ENCODE data around the gene NDE1.
A peak's percentile ranks its signal among the peaks of the same experiment; 100 is the strongest.

NDE1 gene

DNA sequence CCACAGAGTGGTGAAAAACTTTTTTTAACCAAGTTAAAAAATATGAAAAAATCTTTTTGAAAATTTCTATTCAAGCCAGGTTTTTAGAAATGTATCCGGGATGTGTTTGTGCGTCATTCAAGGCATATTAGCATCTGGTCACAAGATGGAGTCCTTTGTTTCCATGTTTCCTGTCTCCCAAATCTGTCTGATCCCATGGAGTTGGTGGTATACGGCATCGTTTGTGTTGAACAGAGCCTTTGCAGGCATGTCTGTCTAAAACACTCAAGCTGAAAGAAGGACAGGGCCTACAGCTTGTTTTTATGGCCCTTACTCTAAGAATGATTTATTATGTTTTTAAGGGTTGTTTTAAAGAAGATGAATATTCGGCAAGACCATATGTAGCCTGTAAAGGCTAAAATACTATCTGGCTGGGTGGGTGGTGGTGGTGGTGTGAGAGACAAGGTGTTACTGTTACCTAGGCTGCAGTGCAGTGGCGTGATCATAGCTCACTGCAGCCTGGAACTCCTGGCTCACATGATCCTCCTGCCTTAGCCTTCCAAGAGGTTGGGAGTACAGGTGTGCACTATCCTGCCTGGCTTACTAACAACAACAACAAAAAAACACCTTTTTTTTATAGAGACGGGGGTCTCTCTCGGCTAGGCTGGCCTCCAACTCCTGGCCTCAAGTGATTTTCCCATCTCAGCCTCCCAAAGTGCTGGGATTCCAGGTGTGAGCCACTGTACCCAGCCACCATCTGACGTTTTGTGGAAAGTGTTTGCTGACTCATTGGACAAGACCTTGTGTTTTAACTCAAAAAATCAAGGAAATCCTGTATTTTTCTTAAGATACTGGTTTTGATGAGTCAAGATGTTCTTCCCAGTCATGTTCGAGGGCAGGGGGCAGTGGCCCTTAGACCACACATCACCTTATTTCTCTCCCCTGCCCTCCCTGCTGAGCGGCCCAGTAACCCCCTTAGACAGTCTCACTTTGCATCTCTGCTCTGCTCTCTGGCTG, 52.2 kb downstream of the NDE1 start:
- H3K4me3 ChIP-seq (ENCODE audit: low read depth, low read length), result no peak overlapping the region
- TF ChIP-seq, protein P1, sequence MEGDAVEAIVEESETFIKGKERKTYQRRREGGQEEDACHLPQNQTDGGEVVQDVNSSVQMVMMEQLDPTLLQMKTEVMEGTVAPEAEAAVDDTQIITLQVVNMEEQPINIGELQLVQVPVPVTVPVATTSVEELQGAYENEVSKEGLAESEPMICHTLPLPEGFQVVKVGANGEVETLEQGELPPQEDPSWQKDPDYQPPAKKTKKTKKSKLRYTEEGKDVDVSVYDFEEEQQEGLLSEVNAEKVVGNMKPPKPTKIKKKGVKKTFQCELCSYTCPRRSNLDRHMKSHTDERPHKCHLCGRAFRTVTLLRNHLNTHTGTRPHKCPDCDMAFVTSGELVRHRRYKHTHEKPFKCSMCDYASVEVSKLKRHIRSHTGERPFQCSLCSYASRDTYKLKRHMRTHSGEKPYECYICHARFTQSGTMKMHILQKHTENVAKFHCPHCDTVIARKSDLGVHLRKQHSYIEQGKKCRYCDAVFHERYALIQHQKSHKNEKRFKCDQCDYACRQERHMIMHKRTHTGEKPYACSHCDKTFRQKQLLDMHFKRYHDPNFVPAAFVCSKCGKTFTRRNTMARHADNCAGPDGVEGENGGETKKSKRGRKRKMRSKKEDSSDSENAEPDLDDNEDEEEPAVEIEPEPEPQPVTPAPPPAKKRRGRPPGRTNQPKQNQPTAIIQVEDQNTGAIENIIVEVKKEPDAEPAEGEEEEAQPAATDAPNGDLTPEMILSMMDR (IDR thresholded peaks at IDR 0.05; ENCODE audit: insufficient read depth, low read depth, low read length, missing control alignments), result no peak
- DNase-seq (ENCODE audit: low read depth), result no peak

- H3K4me3 ChIP-seq (ENCODE audit: low read depth, low read length), result no peak overlapping the region
- TF ChIP-seq, protein P1 (IDR thresholded peaks at IDR 0.05; ENCODE audit: insufficient read depth, low read depth, low read length, missing control alignments), result no peak
- DNase-seq (ENCODE audit: low read depth), result no peak
These were observed 53.1 kb downstream of the NDE1 start for GRCh38 chr16:15703029-15703736.

DNA sequence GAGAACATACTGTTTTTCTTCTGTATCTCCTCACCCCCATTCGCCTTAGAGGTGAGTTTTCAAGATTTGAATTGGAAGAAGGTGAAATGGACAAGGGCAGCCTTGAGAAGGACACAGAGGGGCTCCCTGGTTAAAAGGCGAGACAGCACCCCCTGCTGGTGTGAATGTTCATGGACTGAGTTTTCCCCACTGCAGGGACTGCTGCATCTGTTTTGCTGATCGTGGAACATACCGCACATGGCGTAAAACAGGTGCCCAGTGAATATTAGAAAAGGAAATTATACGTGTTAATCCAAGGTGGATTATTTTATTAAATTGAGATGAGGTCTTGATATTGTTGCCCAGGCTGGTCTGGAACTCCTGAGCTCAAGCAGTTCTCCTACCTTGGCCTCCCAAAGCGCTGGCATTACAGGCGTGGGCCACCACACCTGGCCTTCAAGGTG, 54.5 kb downstream of the NDE1 start:
- peak; percentile 71 for DNase-seq (ENCODE audit: low read depth)
- TF ChIP-seq, protein P1 (IDR thresholded peaks at IDR 0.05; ENCODE audit: insufficient read depth, low read depth, low read length, missing control alignments), result peak; percentile 77
- no peak overlapping the region for H3K4me3 ChIP-seq (ENCODE audit: low read depth, low read length)

- TF ChIP-seq, protein P1 (IDR thresholded peaks at IDR 0.05; ENCODE audit: insufficient read depth, low read depth, low read length, missing control alignments), result no peak
- H3K4me3 ChIP-seq (ENCODE audit: low read depth, low read length), result no peak overlapping the region
- no peak for DNase-seq (ENCODE audit: low read depth)
These were observed 55.1 kb downstream of the NDE1 start for GRCh38 chr16:15705064-15705565.

- no peak for DNase-seq (ENCODE audit: low read depth)
- no peak overlapping the region for H3K4me3 ChIP-seq (ENCODE audit: low read depth, low read length)
- TF ChIP-seq, protein P1 (IDR thresholded peaks at IDR 0.05; ENCODE audit: insufficient read depth, low read depth, low read length, missing control alignments), result no peak
These were observed 57.3 kb downstream of the NDE1 start for GRCh38 chr16:15707332-15707731.

GRCh38 chr16:15708096-15708495, 58.1 kb downstream of the NDE1 start:
- no peak overlapping the region for H3K4me3 ChIP-seq (ENCODE audit: low read depth, low read length)
- no peak for DNase-seq (ENCODE audit: low read depth)
- TF ChIP-seq, protein P1 (IDR thresholded peaks at IDR 0.05; ENCODE audit: insufficient read depth, low read depth, low read length, missing control alignments), result no peak

Measured in GM12865 (cell line).